Measurements from ENCODE around the gene CZIB. TPM values are rescaled to one million over a fixed set of nuclear protein-coding genes. Genes with fewer than 3 reads are reported as not detected.

CZIB gene
- total RNA-seq, 4 donors from 2014 or later, result 38.3 to 51.4 (median 44.9) TPM

GRCh38 chr1:53254011-53254640 is 33.7 kb upstream of the CZIB start:
- TF ChIP-seq, protein P1, sequence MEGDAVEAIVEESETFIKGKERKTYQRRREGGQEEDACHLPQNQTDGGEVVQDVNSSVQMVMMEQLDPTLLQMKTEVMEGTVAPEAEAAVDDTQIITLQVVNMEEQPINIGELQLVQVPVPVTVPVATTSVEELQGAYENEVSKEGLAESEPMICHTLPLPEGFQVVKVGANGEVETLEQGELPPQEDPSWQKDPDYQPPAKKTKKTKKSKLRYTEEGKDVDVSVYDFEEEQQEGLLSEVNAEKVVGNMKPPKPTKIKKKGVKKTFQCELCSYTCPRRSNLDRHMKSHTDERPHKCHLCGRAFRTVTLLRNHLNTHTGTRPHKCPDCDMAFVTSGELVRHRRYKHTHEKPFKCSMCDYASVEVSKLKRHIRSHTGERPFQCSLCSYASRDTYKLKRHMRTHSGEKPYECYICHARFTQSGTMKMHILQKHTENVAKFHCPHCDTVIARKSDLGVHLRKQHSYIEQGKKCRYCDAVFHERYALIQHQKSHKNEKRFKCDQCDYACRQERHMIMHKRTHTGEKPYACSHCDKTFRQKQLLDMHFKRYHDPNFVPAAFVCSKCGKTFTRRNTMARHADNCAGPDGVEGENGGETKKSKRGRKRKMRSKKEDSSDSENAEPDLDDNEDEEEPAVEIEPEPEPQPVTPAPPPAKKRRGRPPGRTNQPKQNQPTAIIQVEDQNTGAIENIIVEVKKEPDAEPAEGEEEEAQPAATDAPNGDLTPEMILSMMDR (IDR thresholded peaks at IDR 0.05 in 4 of 5, conservative IDR thresholded peaks at IDR 0.05 in 1 of 5), result no peak
- no peak for TF ChIP-seq POLR2A (IDR thresholded peaks at IDR 0.05)
- in situ Hi-C loops (cut with MboI; ENCODE audit: low sequenced_read_pairs in 4 of 4) (no loop called here), intact Hi-C loops (cut with DNase I; ENCODE audit: low total_unique reads) (no loop called here)
- no peak for DNase-seq
- H3K36me3 ChIP-seq, result no peaks in the 10 kb centered on the region
- no peaks in the 10 kb centered on the region for H3K9me3 ChIP-seq
- H3K27ac ChIP-seq, result no peak overlapping the region
- no peaks in the 10 kb centered on the region for H3K4me1 ChIP-seq
- H3K4me3 ChIP-seq, result no peak overlapping the region
- ATAC-seq, result no peak
- H3K27me3 ChIP-seq, result no peaks in the 10 kb centered on the region

DNA sequence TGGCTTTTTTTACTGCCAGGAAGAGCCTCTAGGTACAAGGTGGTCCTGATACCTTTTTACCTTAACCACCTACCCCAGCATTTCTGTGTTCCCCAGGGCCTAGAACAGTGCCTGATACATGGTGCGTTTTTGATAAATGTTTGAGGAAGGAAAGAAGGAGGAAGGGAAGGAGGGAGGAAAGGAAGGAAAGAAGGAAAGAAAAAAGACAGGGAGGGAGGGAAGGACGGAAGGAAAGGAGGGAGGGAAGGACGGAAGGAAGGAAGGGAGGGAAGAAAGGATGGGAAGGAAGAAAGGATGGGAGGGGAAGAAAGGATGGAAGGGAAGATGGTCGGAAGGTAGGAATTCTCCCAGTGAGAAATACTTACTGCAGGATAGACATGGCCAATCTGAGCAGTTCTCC is 29.9 kb upstream of the CZIB start:
- H3K36me3 ChIP-seq, result no peaks in the 10 kb centered on the region
- no peak overlapping the region for H3K4me3 ChIP-seq
- intact Hi-C loops (cut with DNase I; ENCODE audit: low total_unique reads) (no loop called here), in situ Hi-C loops (cut with MboI; ENCODE audit: low sequenced_read_pairs in 4 of 4) (no loop called here)
- H3K9me3 ChIP-seq, result no peaks in the 10 kb centered on the region
- H3K27me3 ChIP-seq, result peaks cover 0 to 4% (median 0%) of the 10 kb centered on the region in 3 donors
- TF ChIP-seq POLR2A (IDR thresholded peaks at IDR 0.05), result no peak
- H3K27ac ChIP-seq, result no peak overlapping the region
- no peak for DNase-seq
- H3K4me1 ChIP-seq, result no peaks in the 10 kb centered on the region
- ATAC-seq, result no peak

GRCh38 chr1:53249706-53250105 is 29.3 kb upstream of the CZIB start:
- H3K27me3 ChIP-seq, result peaks cover 0 to 4% (median 0%) of the 10 kb centered on the region in 3 donors
- ATAC-seq (no peak), DNase-seq (no peak)
- H3K27ac ChIP-seq, result no peak overlapping the region
- no peaks in the 10 kb centered on the region for H3K4me1 ChIP-seq
- H3K4me3 ChIP-seq, result no peak overlapping the region
- H3K36me3 ChIP-seq, result no peaks in the 10 kb centered on the region
- intact Hi-C loops (cut with DNase I; ENCODE audit: low total_unique reads) (no loop called here), in situ Hi-C loops (cut with MboI; ENCODE audit: low sequenced_read_pairs in 4 of 4) (no loop called here)
- TF ChIP-seq, protein P1 (IDR thresholded peaks at IDR 0.05 in 4 of 5, conservative IDR thresholded peaks at IDR 0.05 in 1 of 5), result no peak
- no peak for TF ChIP-seq POLR2A (IDR thresholded peaks at IDR 0.05)
- no peaks in the 10 kb centered on the region for H3K9me3 ChIP-seq

DNA sequence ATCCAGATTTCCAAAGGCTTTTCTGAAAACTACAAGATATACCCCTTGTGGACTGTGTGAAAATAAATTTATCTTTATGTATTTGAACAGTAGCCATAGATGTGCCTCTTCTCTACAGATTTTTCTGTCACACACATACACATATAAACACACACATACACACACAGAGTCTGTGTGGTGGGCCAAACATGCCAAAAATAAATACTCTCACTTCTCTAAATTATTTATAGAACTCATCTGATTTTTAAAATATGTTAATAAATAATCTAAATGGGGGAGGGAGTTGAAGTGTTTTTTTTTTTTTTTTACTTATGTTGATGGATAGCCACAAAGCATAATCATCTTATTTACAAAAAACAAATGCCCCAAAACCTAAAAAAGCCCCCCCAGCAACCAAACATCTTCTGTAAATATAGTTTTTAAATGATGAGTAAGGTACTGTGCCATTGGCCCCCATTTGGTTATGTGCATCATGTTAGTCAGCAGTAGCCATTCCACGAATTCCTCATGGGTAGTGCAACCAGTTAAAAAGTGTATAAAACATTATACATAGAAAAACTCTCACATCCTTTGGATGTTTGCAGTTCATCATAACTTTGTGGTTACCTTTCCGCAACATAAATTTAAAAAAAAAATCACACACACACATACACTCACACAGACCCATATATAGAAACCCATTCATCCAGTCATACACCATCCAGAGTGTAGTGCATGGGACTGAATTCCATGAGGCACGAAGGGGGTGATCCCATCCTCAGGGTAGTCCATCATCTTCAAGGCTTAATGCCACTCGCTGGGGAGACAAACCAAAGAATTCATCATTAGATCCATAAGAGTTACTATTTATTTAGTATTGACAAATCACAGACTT is 26.1 kb upstream of the CZIB start:
- intact Hi-C loops (cut with DNase I; ENCODE audit: low total_unique reads), result no loop called here
- H3K9me3 ChIP-seq, result no peaks in the 10 kb centered on the region
- TF ChIP-seq, protein P1 (IDR thresholded peaks at IDR 0.05 in 4 of 5, conservative IDR thresholded peaks at IDR 0.05 in 1 of 5), result no peak
- no peak for TF ChIP-seq POLR2A (IDR thresholded peaks at IDR 0.05)

GRCh38 chr1:53244141-53244540 is 23.7 kb upstream of the CZIB start:
- Histone ChIP-seq H3K27me3 (peaks cover 0 to 4% (median 0%) of the 10 kb centered on the region in 3 donors), H3K9me3 (no peaks in the 10 kb centered on the region), H3K4me1 (peaks cover under 1% of the 10 kb centered on the region in 2 donors), H3K27ac (no peak overlapping the region), H3K4me3 (no peak overlapping the region), H3K36me3 (no peaks in the 10 kb centered on the region)
- DNase-seq (no peak), ATAC-seq (no peak)
- intact Hi-C loops (cut with DNase I; ENCODE audit: low total_unique reads) (no loop called here), in situ Hi-C loops (cut with MboI; ENCODE audit: low sequenced_read_pairs in 4 of 4) (no loop called here)
- TF ChIP-seq, protein P1 (IDR thresholded peaks at IDR 0.05 in 4 of 5, conservative IDR thresholded peaks at IDR 0.05 in 1 of 5), result no peak
- no peak for TF ChIP-seq POLR2A (IDR thresholded peaks at IDR 0.05)

More for the DNA sequence above, 26.1 kb upstream of the CZIB start:
- in situ Hi-C loops (cut with MboI; ENCODE audit: low sequenced_read_pairs in 4 of 4), result no loop called here
- Histone ChIP-seq H3K27me3 (peaks cover 0 to 4% (median 0%) of the 10 kb centered on the region in 3 donors), H3K4me3 (no peak overlapping the region), H3K4me1 (no peaks in the 10 kb centered on the region), H3K27ac (no peak overlapping the region), H3K36me3 (no peaks in the 10 kb centered on the region)
- ATAC-seq (no peak), DNase-seq (no peak)
